ENCODE measurements around the gene TBX1. TPM values are rescaled to one million over a fixed set of nuclear protein-coding genes. Genes with fewer than 3 reads are reported as not detected.

Gene TBX1
- total RNA-seq, 1 experiment from 2014 or later, result 11.9 TPM

GRCh38 chr22:19728271-19728670 lies 32.3 kb upstream of the TBX1 start:
- H3K4me3 ChIP-seq, result no peak overlapping the region
- no peaks in the 10 kb centered on the region for H3K27me3 ChIP-seq
- peak overlapping the region; percentile 25; the same call in 1 of the 2 replicates for H3K27ac ChIP-seq
- H3K36me3 ChIP-seq, result no peaks in the 10 kb centered on the region
- H3K4me1 ChIP-seq, result peaks cover 16% of the 10 kb centered on the region
- H3K9me3 ChIP-seq (replicated peaks), result no peaks in the 10 kb centered on the region
- DNase-seq, result no peak

DNA sequence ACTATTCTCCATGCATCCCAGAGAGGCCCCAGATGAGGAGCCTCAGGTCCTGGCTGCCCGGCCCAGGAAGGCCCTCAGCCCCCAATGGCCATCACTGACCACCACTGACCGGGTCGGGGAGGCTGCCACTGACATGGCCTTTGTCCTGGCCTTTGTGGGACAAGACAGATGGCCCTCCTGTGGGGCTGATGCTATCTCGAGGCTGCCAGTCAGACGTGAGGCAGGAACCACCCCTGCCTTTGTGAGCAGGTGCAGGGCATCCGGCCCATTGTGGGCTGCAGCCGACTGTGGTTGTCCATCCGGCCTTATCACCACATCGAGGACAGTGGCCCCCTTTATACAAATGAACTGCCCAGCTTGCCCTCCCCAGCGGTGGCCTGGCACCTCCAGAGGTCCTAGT lies 31.7 kb upstream of the TBX1 start:
- H3K27me3 ChIP-seq, result no peaks in the 10 kb centered on the region
- peak overlapping the region; percentile 25; the same call in 1 of the 2 replicates for H3K27ac ChIP-seq
- peak; percentile 61 to 68 for DNase-seq
- H3K4me1 ChIP-seq, result peaks cover 17% of the 10 kb centered on the region
- H3K36me3 ChIP-seq, result no peaks in the 10 kb centered on the region
- H3K9me3 ChIP-seq (replicated peaks), result no peaks in the 10 kb centered on the region
- H3K4me3 ChIP-seq, result no peak overlapping the region

GRCh38 chr22:19729507-19729906 lies 31.1 kb upstream of the TBX1 start:
- DNase-seq, result no peak
- H3K36me3 ChIP-seq, result no peaks in the 10 kb centered on the region
- no peaks in the 10 kb centered on the region for H3K27me3 ChIP-seq
- no peaks in the 10 kb centered on the region for H3K9me3 ChIP-seq (replicated peaks)
- peaks cover 19% of the 10 kb centered on the region for H3K4me1 ChIP-seq
- H3K27ac ChIP-seq, result peak overlapping the region; percentile 25; the same call in 1 of the 2 replicates
- no peak overlapping the region for H3K4me3 ChIP-seq

DNA sequence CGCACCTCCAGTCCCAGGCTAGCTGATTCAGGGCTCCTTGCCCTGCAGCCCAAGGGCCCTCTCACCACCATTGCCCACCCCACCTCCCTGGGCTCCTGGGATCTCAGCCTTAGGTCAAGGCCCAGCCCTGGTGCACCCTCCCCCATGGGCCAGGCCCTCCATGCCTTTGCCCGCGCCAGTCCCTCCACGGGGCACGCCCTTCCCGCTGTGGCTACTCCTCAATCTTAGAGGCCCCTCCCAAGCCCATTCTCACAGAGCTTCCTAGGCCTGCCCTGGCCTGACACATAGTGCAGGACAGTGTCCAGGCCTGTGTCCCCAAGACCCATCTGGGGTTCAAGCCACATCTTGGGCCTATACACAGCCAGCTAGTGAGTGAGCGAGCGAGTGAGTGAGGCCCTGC lies 30.4 kb upstream of the TBX1 start:
- no peak for DNase-seq
- H3K36me3 ChIP-seq, result no peaks in the 10 kb centered on the region
- H3K27ac ChIP-seq, result no peak overlapping the region
- peaks cover 19% of the 10 kb centered on the region for H3K4me1 ChIP-seq
- no peaks in the 10 kb centered on the region for H3K9me3 ChIP-seq (replicated peaks)
- H3K4me3 ChIP-seq, result no peak overlapping the region
- H3K27me3 ChIP-seq, result no peaks in the 10 kb centered on the region

GRCh38 chr22:19730655-19731360 lies 29.8 kb upstream of the TBX1 start:
- no peaks in the 10 kb centered on the region for H3K36me3 ChIP-seq
- H3K4me1 ChIP-seq, result peaks cover 19% of the 10 kb centered on the region
- no peaks in the 10 kb centered on the region for H3K27me3 ChIP-seq
- H3K4me3 ChIP-seq, result peak overlapping the region; percentile 44
- H3K27ac ChIP-seq, result no peak overlapping the region
- H3K9me3 ChIP-seq (replicated peaks), result no peaks in the 10 kb centered on the region
- DNase-seq, result peak; percentile 84 to 92

GRCh38 chr22:19731361-19732135 lies 29.0 kb upstream of the TBX1 start:
- H3K27ac ChIP-seq, result no peak overlapping the region
- H3K4me3 ChIP-seq, result no peak overlapping the region
- no peak for DNase-seq
- H3K36me3 ChIP-seq, result no peaks in the 10 kb centered on the region
- H3K9me3 ChIP-seq (replicated peaks), result no peaks in the 10 kb centered on the region
- H3K4me1 ChIP-seq, result peaks cover 19% of the 10 kb centered on the region
- H3K27me3 ChIP-seq, result no peaks in the 10 kb centered on the region

DNA sequence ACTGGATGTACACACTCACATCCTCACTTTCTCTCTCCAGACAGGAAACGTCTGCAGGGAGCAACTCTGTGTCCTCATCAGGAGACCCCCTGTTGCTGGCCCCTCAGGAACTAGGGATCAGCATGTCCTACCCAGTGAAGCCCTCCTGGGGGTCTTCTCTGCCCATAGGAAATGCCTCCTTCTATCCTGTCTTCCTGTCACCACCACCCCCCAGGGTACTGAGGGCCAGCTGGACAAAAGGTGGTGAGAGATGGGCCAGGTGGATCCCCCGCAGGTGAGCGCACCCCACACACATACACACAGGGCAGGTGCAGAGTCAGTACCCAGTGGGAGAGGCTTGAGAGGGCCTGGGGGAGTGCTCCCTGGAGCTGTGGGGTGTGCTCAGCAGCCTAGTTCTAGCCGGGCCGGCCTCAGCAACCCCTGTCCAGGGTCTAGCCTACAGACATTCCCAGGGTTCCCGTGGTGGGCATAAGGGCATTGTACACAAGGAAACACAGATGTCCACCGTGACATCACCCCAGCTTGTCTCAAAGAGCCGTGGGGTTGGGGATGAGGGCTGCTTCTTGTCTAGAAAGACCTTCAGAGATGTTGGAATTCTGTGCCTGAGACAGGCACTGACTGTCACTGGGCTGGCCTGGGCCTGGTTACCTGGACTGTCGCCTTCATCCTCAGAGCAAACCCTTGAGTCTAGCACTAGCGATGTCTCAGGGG lies 28.0 kb upstream of the TBX1 start:
- H3K4me1 ChIP-seq, result peaks cover 20% of the 10 kb centered on the region
- H3K9me3 ChIP-seq (replicated peaks), result no peaks in the 10 kb centered on the region
- H3K36me3 ChIP-seq, result no peaks in the 10 kb centered on the region
- no peak overlapping the region for H3K27ac ChIP-seq
- no peaks in the 10 kb centered on the region for H3K27me3 ChIP-seq
- no peak for DNase-seq
- H3K4me3 ChIP-seq, result no peak overlapping the region

DNA sequence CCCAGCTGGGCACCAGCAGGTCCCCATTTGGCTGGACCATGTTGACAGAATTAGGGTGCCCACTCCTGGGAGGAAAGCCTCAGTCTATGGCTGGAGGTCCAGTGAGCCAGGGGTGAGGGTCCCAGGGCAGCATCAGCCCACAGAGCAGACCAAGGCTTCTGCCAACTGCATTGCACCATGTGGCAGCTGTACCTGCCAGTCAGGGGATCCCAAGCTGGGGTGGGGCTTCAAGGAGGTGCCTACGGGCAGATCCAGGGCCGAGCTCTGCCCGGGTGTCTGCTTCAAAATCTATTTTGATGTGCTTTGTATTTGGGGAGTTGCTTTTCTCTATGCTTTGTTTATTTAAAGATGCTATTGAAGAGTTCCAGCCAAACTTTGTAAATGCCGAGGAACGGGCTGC lies 26.8 kb upstream of the TBX1 start:
- Histone ChIP-seq H3K36me3 (no peaks in the 10 kb centered on the region), H3K4me1 (peaks cover 27% of the 10 kb centered on the region), H3K4me3 (no peak overlapping the region), H3K9me3 (replicated peaks) (no peaks in the 10 kb centered on the region), H3K27me3 (no peaks in the 10 kb centered on the region), H3K27ac (no peak overlapping the region)
- peak; percentile 50 to 56 for DNase-seq

GRCh38 chr22:19734163-19734562 lies 26.4 kb upstream of the TBX1 start:
- Histone ChIP-seq H3K4me3 (no peak overlapping the region), H3K4me1 (peaks cover 27% of the 10 kb centered on the region), H3K9me3 (replicated peaks) (no peaks in the 10 kb centered on the region)

DNA sequence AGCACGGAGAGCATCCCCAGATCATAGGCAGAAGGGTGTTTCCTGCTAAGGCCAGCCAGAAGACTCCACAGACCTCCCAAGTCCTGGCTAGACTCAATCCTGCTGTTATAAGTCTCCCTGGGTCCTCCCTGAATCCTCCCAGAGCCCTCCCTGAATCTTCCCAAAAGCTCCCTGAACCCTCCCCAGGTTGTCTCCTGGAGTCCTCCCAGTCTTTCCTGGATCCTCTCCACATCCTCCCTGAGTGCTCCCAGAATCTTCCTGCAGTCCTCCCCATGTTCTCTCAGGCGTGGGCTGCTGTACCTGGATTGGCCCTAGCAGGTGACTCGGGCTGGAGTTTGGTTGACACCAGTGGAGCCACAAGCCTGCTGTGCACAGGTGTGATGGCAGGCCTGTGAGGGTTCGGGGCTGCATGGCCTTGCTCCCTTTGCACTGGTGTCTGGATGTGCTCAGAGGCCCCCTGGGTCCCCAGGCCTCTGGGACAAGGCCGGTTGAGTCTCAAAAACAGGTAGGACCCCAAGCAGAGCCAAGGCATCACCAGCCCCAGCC lies 25.7 kb upstream of the TBX1 start:
- Histone ChIP-seq H3K9me3 (replicated peaks) (no peaks in the 10 kb centered on the region), H3K4me3 (no peak overlapping the region), H3K27ac (no peak overlapping the region), H3K36me3 (no peaks in the 10 kb centered on the region), H3K27me3 (no peaks in the 10 kb centered on the region), H3K4me1 (peaks cover 27% of the 10 kb centered on the region)
- no peak for DNase-seq

More at GRCh38 chr22:19734163-19734562, 26.4 kb upstream of the TBX1 start:
- H3K27me3 ChIP-seq, result no peaks in the 10 kb centered on the region
- no peak overlapping the region for H3K27ac ChIP-seq
- DNase-seq, result no peak
- no peaks in the 10 kb centered on the region for H3K36me3 ChIP-seq

- H3K36me3 ChIP-seq, result no peaks in the 10 kb centered on the region
- no peak overlapping the region for H3K27ac ChIP-seq
- H3K4me1 ChIP-seq, result peaks cover 37% of the 10 kb centered on the region
- H3K27me3 ChIP-seq, result no peaks in the 10 kb centered on the region
- no peak overlapping the region for H3K4me3 ChIP-seq
- no peak for DNase-seq
- H3K9me3 ChIP-seq (replicated peaks), result no peaks in the 10 kb centered on the region
Measured at GRCh38 chr22:19735665-19736510, 24.7 kb upstream of the TBX1 start.

- peak overlapping the region; percentile 53; the same call in 1 of the 2 replicates for H3K27ac ChIP-seq
- peak overlapping the region; percentile 23; the same call in 1 of the 2 replicates for H3K4me3 ChIP-seq
- H3K36me3 ChIP-seq, result no peaks in the 10 kb centered on the region
- peaks cover 39% of the 10 kb centered on the region for H3K4me1 ChIP-seq
- DNase-seq, result no peak
- no peaks in the 10 kb centered on the region for H3K27me3 ChIP-seq
- no peaks in the 10 kb centered on the region for H3K9me3 ChIP-seq (replicated peaks)
Measured at GRCh38 chr22:19737846-19738663, 22.5 kb upstream of the TBX1 start.

DNA sequence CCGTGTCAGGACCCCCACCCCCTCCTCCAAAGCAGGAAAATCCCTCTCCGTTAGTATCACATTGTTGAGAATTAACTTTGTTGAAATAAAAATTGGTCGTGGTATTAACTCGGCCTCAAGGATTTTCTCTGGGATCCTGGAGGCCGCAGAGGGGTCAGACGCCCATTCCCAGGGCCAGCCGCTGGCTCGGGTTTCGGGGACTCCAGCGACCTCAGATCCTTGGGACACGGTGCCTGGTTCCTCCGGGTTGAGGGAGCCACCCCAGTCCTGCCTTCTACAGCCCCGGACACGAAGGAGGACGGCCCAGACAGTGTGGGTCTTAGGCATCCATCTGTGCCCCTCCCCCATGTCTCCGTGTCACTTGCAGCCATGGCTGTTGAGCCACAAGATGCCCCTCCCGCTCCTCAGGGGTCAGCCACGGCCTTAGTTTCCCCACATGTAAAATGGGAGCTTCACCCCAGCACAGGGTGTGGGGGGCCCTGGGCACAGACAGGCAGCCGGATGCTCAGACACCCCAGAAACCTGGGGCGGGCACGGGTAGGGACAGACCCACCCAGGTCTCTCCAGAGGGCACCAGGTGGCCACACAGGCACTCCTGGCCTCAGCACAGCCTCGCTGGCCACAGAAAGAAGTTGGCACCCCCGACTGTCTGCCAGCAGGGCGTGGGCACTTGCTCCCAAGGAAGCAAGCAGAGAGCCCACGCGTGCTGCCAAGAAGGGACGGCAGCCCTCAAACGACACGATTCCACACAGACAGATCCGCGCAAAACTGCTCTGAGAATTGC lies 21.7 kb upstream of the TBX1 start:
- Histone ChIP-seq H3K27me3 (no peaks in the 10 kb centered on the region), H3K4me1 (peaks cover 38% of the 10 kb centered on the region)
- peak; percentile 41 to 46 for DNase-seq

More for the DNA sequence above, 21.7 kb upstream of the TBX1 start:
- no peaks in the 10 kb centered on the region for H3K9me3 ChIP-seq (replicated peaks)
- H3K27ac ChIP-seq, result peak overlapping the region; percentile 53; the same call in 1 of the 2 replicates
- peak overlapping the region; percentile 23 for H3K4me3 ChIP-seq
- no peaks in the 10 kb centered on the region for H3K36me3 ChIP-seq

All from SJCRH30 (cell line).